HL-60 (cell line): ENCODE results near the gene ANAPC5.

Experiments used
- DNase-seq, 2 experiments: peaks; one replicate each; pipeline ENCODE4 v3.0.0-alpha.2; 2010 to 2020; ENCODE audit warnings: low read depth in 1 of 2, low spot score in 1 of 2
- H3K27ac ChIP-seq: fragments of 250-450 bp; sonication (Bioruptor Pico); replicated peaks from 2 replicates; pipeline ENCODE4 v1.5.1; 2020; ENCODE audit warnings: mild to moderate bottlenecking, moderate library complexity
- H3K27me3 ChIP-seq: fragments of 250-450 bp; sonication (Bioruptor Pico); 2 replicates; pipeline ENCODE4 v1.5.1; 2021; ENCODE audit warnings: mild to moderate bottlenecking, moderate library complexity; ENCODE audit not compliant: insufficient read depth, poor library complexity, severe bottlenecking
- H3K4me3 ChIP-seq: replicated peaks from 2 replicates; pipeline ENCODE4 v1.5.1; 2011; ENCODE audit warnings: mild to moderate bottlenecking, control low read depth, low read length; ENCODE audit not compliant: insufficient read depth
- CTCF ChIP-seq: IDR thresholded peaks from one replicate; pipeline ENCODE4 v1.5.1; 2011; ENCODE audit warnings: low read length, control low read depth, inconsistent platforms; ENCODE audit not compliant: insufficient read depth
- GABPA ChIP-seq: IDR thresholded peaks from 2 replicates; pipeline ENCODE4 v1.6.1; 2012; ENCODE audit warnings: low read depth
- POLR2AphosphoS5 ChIP-seq: IDR thresholded peaks from 2 replicates; pipeline ENCODE4 v1.6.1; 2012; ENCODE audit warnings: low read depth
- REST ChIP-seq: IDR thresholded peaks from 2 replicates; pipeline ENCODE4 v1.6.1; 2012; ENCODE audit warnings: low read depth; ENCODE audit not compliant: insufficient replicate concordance
- SPI1 ChIP-seq: IDR thresholded peaks from 2 replicates; pipeline ENCODE4 v1.6.1; 2012; ENCODE audit warnings: low read depth, mild to moderate bottlenecking, borderline replicate concordance

Gene ANAPC5

GRCh38 chr12:121278169-121279070 is 73.8 kb downstream of the ANAPC5 start:
- TF ChIP-seq GABPA: no peak
- TF ChIP-seq POLR2AphosphoS5: peak; percentile 91
- TF ChIP-seq SPI1: peak; percentile 99
- DNase-seq: peak; percentile 79 to 94
- H3K27ac ChIP-seq: peak overlapping the region; percentile 89

GRCh38 chr12:121277374-121277759 is 74.8 kb downstream of the ANAPC5 start:
- H3K27ac ChIP-seq: peak overlapping the region; percentile 89
- TF ChIP-seq REST (no peak), SPI1 (no peak)
- H3K4me3 ChIP-seq: no peak overlapping the region
- no peaks in the 10 kb centered on the region for H3K27me3 ChIP-seq
- peak in 1 of 2 experiments; percentile 42 for DNase-seq

More at GRCh38 chr12:121278169-121279070, 73.8 kb downstream of the ANAPC5 start:
- Histone ChIP-seq H3K27me3 (no peaks in the 10 kb centered on the region), H3K4me3 (no peak overlapping the region)

- Histone ChIP-seq H3K4me3 (no peak overlapping the region), H3K27ac (no peak overlapping the region), H3K27me3 (no peaks in the 10 kb centered on the region)
- TF ChIP-seq POLR2AphosphoS5 (no peak), CTCF (no peak), SPI1 (no peak), GABPA (no peak), REST (no peak)
- DNase-seq: no peak
Observed at GRCh38 chr12:121274036-121274763, 78.0 kb downstream of the ANAPC5 start.

GRCh38 chr12:121273364-121273896 is 78.8 kb downstream of the ANAPC5 start:
- DNase-seq: no peak
- H3K4me3 ChIP-seq: no peak overlapping the region
- H3K27ac ChIP-seq: no peak overlapping the region
- TF ChIP-seq POLR2AphosphoS5 (0 out of 2 replicates have a peak, but pooled peaks have one; percentile 18), GABPA (no peak)
- no peaks in the 10 kb centered on the region for H3K27me3 ChIP-seq

GRCh38 chr12:121267822-121268221 is 84.4 kb downstream of the ANAPC5 start:
- Histone ChIP-seq H3K27ac (no peak overlapping the region), H3K4me3 (no peak overlapping the region)
- TF ChIP-seq GABPA (no peak), SPI1 (no peak), POLR2AphosphoS5 (no peak), CTCF (no peak), REST (no peak)

More at GRCh38 chr12:121267822-121268221, 84.4 kb downstream of the ANAPC5 start:
- no peaks in the 10 kb centered on the region for H3K27me3 ChIP-seq
- DNase-seq: no peak
